Activated CD8-positive, alpha-beta memory T cell treated with anti-CD3 and anti-CD28 coated beads for 4 hours (primary cell): ENCODE results near the gene CFAP299.
"Not testable (repeated sequence)": the region's sequence is repeated elsewhere in the genome, so short reads cannot be mapped to it uniquely, and the experiment has no call there.

Experiments used
- DNase-seq, 2 donors: peaks; one replicate each; pipeline ENCODE4 v3.0.0-alpha.2; 2020; ENCODE audit warnings: low read depth in 2 of 2

The CFAP299 gene

DNA sequence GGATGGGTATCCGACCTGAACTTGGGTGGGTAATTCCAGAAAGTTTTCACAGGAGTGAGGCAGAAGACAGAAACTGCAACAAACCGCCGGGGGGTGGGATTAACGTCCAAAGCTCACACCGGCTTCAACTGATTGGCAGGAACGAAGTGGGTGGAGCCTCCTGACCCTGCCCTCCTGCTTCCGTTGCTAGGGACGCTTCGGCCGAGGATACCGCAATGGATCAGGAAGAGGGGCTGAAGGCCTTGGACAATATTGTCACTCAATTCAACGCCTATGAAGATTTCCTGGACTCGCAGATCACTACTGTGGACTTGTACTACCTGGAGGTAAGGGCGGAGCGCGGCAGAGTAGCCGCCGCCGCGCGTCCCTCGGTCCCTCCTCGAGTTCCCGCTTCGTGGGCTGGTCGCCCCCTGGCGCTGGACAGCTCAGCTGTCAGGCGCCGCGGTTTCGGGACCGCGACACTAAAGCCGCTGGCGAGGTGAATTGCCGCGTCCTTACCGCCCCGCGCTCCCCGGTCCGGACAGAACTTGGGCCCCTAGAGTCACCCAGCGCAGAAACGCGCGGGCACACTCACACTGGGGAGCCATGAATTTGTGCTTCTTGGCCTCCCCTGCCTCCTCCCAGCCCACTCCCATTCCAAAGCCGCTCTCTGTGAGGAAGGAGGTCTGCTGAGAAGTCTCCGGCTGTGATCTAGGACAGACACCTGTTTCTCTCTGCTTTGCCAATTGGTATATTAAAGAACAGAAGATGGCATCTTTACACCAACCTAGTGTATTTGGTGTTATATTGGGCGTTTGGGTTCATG lies at the start of gene CFAP299:
CFAP299 (plus strand) TSS at position 177 of the 805 bp plus-strand sequence.
- peak; percentile 9 for DNase-seq

GRCh38 chr4:80286451-80286850 lies 49.1 kb upstream of the CFAP299 start:
- no peak for DNase-seq

DNA sequence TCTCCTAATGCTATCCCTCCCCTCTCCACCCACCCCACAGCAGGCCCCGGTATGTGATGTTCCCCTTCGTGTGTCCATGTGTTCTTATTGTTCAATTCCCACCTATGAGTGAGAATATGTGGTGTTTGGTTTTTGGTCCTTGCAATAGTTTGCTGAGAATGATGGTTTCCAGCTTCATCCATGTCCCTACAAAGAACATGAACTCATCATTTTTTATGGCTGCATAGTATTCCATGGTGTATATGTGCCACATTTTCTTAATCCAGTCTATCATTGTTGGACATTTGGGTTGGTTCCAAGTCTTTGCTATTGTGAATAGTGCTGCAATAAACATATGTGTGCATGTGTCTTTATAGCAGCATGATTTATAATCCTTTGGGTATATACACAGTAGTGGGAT lies 44.9 kb upstream of the CFAP299 start:
- DNase-seq: not testable (repeated sequence)

DNA sequence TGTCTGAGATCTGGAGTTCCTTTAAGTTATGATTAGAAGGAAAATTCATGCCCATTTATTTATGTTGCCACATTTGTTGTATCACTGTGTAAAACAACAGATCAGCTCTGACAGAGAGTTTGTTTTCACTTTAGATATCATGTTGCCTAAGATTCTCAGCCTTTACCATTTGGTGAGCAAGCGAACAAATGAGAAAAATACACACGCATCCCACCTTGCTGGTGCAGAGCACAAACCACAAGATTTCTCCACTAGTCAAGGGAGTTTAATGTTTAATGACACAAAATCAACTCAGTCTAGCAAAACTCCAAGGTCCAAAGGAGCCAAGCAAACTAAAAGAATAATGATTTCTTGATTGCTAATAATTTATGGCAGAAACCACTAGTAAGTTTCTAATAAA lies 41.3 kb upstream of the CFAP299 start:
- no peak for DNase-seq

DNA sequence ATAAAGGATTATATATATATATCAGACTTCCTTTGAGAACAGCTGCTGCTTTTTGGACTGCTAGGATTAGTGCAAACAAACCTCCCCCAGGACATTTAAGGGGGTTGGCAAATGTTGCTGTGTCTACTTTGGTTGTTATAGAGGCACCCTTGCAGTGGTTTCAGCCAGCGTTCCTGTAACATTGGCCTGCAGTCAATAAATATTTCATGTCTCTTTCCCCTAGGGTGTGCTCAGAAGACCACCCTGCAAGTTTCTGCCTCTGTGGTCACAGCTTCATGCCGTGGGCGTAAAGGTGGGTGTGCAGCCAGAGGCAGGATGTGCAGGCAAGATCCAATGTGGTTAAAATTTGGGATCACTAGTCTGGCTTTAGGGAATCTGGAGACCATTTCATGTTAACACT lies 40.2 kb upstream of the CFAP299 start:
- no peak for DNase-seq

- no peak for DNase-seq
Observed at GRCh38 chr4:80295826-80296225, 39.7 kb upstream of the CFAP299 start.

- no peak for DNase-seq
Observed at GRCh38 chr4:80301884-80302283, 33.6 kb upstream of the CFAP299 start.

DNA sequence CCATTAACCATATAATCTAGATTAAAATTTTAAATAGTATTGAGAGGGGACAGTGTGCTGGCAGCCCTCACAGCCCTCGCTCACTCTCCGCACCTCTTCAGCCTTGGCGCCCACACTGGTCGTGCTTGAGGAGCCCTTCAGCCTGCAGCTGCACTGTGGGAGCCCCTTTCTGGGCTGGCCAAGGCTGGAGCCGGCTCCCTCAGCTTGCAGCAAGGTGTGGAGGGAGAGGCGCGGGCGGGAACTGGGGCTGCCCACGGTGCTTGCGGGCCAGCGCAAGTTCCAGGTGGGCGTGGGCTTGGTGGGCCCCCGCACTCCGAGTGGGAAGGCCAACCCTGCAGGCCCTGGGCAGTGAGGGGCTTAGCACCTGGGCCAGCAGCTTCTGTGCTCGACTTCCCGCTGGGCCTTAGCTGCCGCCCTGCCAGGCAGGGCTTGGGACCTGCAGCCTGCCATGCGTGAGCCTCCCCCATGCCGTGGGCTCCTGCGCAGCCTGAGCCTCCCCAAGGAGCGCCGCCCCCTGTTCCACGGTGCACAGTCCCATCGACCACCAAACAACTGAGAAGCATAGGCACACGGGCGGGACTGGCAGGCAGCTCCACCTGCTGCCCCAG lies 32.8 kb upstream of the CFAP299 start:
- DNase-seq: no peak

DNA sequence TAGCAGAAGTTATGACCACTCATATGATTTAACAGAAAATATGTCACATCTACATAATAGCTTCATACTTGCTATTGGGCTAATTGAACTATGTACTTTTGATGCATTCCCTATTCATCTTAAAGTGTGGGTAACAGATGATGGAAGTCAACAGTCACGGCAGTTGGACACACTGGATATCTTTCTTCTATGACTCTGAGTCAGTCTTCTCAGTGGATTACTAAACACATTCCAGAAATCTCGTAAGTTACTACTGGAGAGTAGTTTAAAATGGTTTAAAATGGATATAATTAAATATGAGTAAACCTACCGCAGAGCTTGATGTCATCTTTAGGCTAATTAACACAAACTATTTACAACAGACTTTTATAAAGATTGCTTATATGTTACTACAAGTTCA lies 30.1 kb upstream of the CFAP299 start:
- DNase-seq: no peak

DNA sequence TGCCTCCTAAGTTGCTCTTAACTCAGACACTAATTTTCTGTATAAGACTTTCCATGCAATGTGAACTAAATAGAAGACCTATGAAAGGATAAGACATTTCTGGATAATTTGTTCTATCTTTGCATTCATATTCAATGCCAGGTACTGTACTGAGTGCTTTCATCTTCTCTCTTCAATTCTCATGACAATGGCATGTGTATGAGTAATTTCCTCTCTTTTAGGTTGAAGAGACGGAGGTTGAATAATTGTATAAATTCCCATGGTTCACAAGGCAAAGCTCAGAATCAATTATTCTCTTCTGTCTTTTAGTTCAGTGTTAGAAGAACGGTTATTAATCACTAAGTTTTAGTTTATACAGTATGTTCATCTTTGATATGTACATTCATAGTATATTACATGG lies 29.3 kb upstream of the CFAP299 start:
- DNase-seq: no peak

DNA sequence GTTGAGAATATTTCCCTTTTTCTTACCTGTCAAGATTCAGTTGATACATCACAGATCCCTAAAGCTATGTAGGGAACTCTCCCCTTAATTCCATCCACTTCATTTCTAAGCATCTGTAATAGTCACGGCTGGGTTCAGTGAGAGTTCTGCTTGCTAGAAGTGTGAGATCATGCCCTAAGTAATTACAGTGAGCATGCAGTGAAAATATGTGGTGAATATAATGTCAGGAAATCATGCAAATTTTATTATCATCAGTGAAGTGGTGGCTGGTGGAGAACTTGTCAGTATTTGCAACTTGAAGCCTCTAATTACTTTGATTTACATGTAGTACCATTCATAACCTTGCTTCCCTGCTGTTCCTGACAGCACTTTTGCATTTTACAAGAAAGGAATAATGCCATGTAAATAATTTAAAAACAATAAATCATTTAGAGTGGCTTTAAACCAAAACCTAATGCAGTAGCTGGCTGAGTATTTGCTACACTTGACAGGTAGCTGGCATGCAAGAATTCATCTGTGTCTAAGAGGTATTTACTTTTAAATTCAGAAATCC lies 28.3 kb upstream of the CFAP299 start:
- DNase-seq: no peak

DNA sequence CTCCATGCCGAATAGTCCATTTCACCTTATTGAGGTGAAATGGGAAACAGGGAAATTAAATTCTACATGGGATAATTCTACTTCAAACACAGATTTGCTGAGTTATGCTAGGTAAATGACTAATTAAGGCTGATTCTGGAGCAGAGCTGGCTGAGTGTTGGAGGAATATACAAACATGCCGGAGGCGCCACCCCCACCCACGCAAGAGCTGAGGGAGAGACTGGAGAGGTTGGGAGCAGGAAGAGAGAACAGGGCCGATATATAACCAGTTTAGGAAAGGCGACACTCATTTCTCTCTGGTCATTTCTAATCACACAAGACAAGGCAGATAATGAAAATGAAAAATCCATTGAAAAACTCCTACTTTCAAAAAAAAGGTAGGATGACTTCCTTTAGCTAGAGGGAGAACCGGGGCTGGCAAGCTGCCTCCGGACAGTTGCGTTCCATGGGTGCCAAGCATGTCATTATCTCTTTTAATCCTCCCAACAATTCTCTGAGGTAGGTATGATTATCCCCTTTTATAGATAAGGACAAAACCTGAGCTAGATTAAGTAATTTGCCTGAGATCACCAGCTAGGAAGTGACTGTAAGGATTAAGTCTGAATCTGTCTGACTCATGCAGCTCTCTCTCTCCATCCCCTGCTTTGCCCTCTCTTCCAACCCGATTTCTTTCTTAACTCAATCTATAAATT lies 27.6 kb upstream of the CFAP299 start:
- DNase-seq: no peak

- no peak for DNase-seq
Observed at GRCh38 chr4:80308466-80308822, 27.1 kb upstream of the CFAP299 start.

GRCh38 chr4:80309294-80310004 lies 26.1 kb upstream of the CFAP299 start:
- no peak for DNase-seq

GRCh38 chr4:80311130-80311529 lies 24.4 kb upstream of the CFAP299 start:
- no peak for DNase-seq

GRCh38 chr4:80312124-80312523 lies 23.4 kb upstream of the CFAP299 start:
- DNase-seq: no peak

GRCh38 chr4:80313627-80314026 lies 21.9 kb upstream of the CFAP299 start:
- no peak for DNase-seq

- DNase-seq: not testable (repeated sequence)
Observed at GRCh38 chr4:80315848-80316247, 19.7 kb upstream of the CFAP299 start.

- no peak for DNase-seq
Observed at GRCh38 chr4:80321341-80321740, 14.2 kb upstream of the CFAP299 start.

- no peak for DNase-seq
Observed at GRCh38 chr4:80321776-80322175, 13.8 kb upstream of the CFAP299 start.

- no peak for DNase-seq
Observed at GRCh38 chr4:80322716-80323115, 12.8 kb upstream of the CFAP299 start.

- no peak for DNase-seq
Observed at GRCh38 chr4:80324171-80324570, 11.4 kb upstream of the CFAP299 start.
